GM12875 (cell line): ENCODE measurements around the gene PCGF3.
"Not testable (repeated sequence)": the region's sequence is repeated elsewhere in the genome, so short reads cannot be mapped to it uniquely, and the experiment has no call there.

Experiments
- H3K4me3 ChIP-seq: one replicate; pipeline ENCODE4 v1.5.1; 2011; ENCODE audit warnings: low read depth, low read length, control low read depth
- CTCF ChIP-seq: IDR thresholded peaks from 2 replicates; pipeline ENCODE4 v1.5.1; 2011; ENCODE audit warnings: low read depth, mild to moderate bottlenecking, control low read depth, inconsistent platforms, low read length, moderate library complexity, borderline replicate concordance; ENCODE audit not compliant: insufficient read depth

PCGF3 gene

GRCh38 chr4:771464-771863 is 65.8 kb downstream of the PCGF3 start:
- TF ChIP-seq CTCF, result no peak

DNA sequence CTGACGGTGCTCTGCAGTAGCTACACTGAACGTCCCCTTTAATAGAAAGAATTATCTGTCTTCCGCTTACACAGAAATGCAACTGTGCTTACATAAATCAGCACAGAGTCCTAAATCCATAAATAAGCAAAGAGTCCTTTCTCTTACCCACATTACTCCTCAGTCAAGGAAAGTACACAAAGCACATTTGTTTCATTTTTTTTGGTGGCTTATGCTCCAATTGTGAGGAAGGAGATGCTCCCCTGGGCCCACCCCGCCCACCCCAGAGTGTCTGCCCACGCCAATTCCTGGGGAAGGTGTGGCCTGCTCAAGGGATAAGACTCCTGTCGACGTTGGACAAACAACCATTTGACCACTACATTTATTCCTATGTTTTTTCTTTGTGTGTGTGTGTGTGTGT is 66.5 kb downstream of the PCGF3 start:
- no peak overlapping the region for H3K4me3 ChIP-seq
- TF ChIP-seq CTCF, result no peak

More at GRCh38 chr4:771464-771863, 65.8 kb downstream of the PCGF3 start:
- H3K4me3 ChIP-seq, result no peak overlapping the region

GRCh38 chr4:772776-773175 is 67.1 kb downstream of the PCGF3 start:
- no peak overlapping the region for H3K4me3 ChIP-seq
- TF ChIP-seq CTCF, result no peak

DNA sequence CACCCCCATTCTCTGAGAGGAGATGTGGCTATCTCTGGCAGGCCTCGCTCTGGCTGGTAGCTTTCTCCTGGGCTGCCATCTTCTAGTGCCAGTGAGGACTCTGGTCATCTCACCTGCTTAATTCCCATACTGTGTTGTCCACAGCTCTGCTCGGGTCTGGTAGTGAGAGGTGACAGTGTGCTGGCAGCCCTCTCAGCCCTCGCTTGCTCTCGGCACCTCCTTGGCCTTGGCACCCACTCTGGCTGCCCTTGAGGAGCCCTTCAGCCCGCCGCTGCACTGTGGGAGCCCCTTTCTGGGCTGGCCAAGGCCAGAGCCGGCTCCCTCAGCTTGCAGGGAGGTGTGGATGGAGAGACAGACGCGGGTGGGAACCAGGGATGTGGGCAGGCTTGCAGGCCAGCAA is 67.6 kb downstream of the PCGF3 start:
- TF ChIP-seq CTCF, result no peak
- H3K4me3 ChIP-seq, result no peak overlapping the region

- H3K4me3 ChIP-seq, result not testable (repeated sequence)
Observed at GRCh38 chr4:774419-775092, 68.9 kb downstream of the PCGF3 start.

GRCh38 chr4:775485-775884 is 69.9 kb downstream of the PCGF3 start:
- H3K4me3 ChIP-seq, result not testable (repeated sequence)

DNA sequence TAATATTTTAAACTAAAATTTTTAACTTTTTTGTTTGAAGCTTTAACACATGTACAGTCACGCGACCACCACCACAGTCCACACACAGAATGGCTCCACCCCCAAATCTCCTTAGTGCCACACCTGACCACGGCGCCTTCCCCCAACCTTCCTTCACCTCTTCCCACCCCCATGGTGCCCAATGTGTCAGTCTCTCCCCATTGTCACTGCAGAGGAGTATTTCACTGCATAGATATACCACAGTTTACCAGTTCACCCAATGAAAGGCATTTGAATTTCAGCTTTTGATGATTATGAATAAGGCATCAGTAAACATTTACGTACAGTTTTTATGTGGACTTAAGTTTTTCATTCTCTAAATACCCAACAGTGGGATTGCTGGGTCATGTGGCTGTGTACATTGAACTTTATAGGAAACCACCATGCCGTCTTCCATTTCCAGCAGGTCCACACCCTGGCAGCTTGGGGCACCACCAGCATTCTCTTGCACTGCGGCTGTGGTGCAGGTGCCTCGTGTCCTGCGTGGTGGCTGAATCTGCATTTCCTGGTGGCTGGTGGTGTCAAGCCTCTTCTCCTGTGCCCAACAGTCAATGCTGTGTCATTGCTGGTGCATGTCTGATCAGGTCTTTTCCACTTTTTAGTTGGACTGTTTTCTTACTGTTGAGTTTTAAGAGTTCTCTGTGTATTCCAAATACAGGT is 71.3 kb downstream of the PCGF3 start:
- TF ChIP-seq CTCF, result no peak
- no peak overlapping the region for H3K4me3 ChIP-seq

DNA sequence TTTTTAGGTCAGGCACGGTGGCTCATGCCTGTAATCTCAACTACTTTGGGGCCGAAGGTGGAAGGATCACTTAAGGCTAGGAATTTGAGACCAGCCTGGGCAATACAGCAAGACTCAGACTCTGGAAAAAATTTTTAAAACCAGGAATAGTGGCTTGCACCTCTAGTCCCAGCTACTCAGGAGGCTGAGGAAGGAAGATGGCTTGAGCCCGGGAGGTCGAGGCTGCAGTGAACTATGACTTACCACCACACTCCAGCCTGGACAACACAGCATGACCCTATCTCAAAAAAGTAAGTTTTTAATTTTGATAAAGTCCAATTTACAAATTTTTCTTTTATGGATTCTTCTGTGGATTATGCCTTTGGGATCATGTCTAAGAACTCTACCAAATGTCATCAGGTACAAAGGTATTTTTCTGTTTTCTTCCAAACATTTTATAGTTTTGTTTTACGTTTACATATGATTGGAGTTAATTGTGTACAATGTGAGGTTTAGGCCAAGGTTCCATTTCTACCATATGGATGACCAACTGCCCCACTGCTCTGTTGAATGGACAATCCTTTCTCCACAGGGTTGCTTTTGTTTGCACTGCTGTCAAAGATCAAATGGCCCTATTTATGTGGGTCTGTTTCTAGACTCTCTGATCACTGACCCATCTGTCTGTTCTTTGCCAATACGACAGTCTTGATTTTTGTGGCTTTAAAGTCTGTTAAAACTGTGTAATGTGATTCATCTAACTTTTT is 72.1 kb downstream of the PCGF3 start:
- TF ChIP-seq CTCF, result no peak
- H3K4me3 ChIP-seq, result no peak overlapping the region
